RCC 7860 (cell line): ENCODE data around the gene BLOC1S6.

ENCODE experiments used
- DNase-seq: peaks from one replicate; pipeline ENCODE4 v3.0.0-alpha.2; 2015; ENCODE audit warnings: low spot score
- FAIRE-seq: peaks from 2 replicates; lab custom pipeline; 2012; peaks lifted over from hg19 to GRCh38; lab: Jason Lieb, UNC

Gene BLOC1S6

GRCh38 chr15:45637552-45638033, 50.4 kb downstream of the BLOC1S6 start:
- FAIRE-seq (no peak), DNase-seq (peak; percentile 63)

GRCh38 chr15:45640616-45641015, 53.4 kb downstream of the BLOC1S6 start:
- FAIRE-seq = peak; percentile 94

GRCh38 chr15:45641374-45641781, 54.2 kb downstream of the BLOC1S6 start:
- peak; percentile 94 for DNase-seq
- FAIRE-seq = peak; percentile 98

More at GRCh38 chr15:45640616-45641015, 53.4 kb downstream of the BLOC1S6 start:
- DNase-seq = peak; percentile 92

GRCh38 chr15:45641999-45642932, 55.1 kb downstream of the BLOC1S6 start:
- peak; percentile 56 for FAIRE-seq
- DNase-seq = peak; percentile 44

GRCh38 chr15:45644437-45644836, 57.3 kb downstream of the BLOC1S6 start:
- no peak for DNase-seq
- no peak for FAIRE-seq

- FAIRE-seq = no peak
- DNase-seq = peak; percentile 54
Measured at GRCh38 chr15:45645026-45645980, 58.1 kb downstream of the BLOC1S6 start.

GRCh38 chr15:45646220-45646619, 59.0 kb downstream of the BLOC1S6 start:
- FAIRE-seq = peak; percentile 71

GRCh38 chr15:45647828-45648227, 60.6 kb downstream of the BLOC1S6 start:
- DNase-seq = no peak
- no peak for FAIRE-seq

More at GRCh38 chr15:45646220-45646619, 59.0 kb downstream of the BLOC1S6 start:
- DNase-seq = peak; percentile 55

- peak; percentile 93 for FAIRE-seq
- DNase-seq = peak; percentile 89
Measured at GRCh38 chr15:45648521-45649200, 61.5 kb downstream of the BLOC1S6 start.

- DNase-seq (peak; percentile 48), FAIRE-seq (peak; percentile 57)
Measured at GRCh38 chr15:45650007-45650406, 62.8 kb downstream of the BLOC1S6 start.

GRCh38 chr15:45650889-45651525, 63.8 kb downstream of the BLOC1S6 start:
- FAIRE-seq (no peak), DNase-seq (no peak)

- DNase-seq (no peak), FAIRE-seq (no peak)
Measured at GRCh38 chr15:45653702-45654424, 66.7 kb downstream of the BLOC1S6 start.

GRCh38 chr15:45654749-45655148, 67.6 kb downstream of the BLOC1S6 start:
- FAIRE-seq (no peak), DNase-seq (no peak)

- DNase-seq = no peak
- FAIRE-seq = no peak
Measured at GRCh38 chr15:45657254-45657653, 70.1 kb downstream of the BLOC1S6 start.

GRCh38 chr15:45657764-45658545, 70.8 kb downstream of the BLOC1S6 start:
- no peak for FAIRE-seq
- DNase-seq = no peak
